Thymus (tissue), 11 donors: Measurements from ENCODE around the gene KATNB1. TPM values are rescaled to one million over a fixed set of nuclear protein-coding genes. Genes with fewer than 3 reads are reported as not detected.
A peak's percentile ranks its signal among the peaks of the same experiment; 100 is the strongest.

Experiments
- DNase-seq, 9 donors: peaks; one replicate each; pipeline ENCODE4 v3.0.0-alpha.2; 2013; ENCODE audit warnings: low spot score in 9 of 9, low read depth in 6 of 9, missing footprints in 1 of 9
- H3K27ac ChIP-seq, 2 donors: one replicate each; pipeline ENCODE4 v1.5.1; 2013; ENCODE audit warnings: control low read depth in 1 of 2, low read depth in 1 of 2, low read length in 1 of 2, mild to moderate bottlenecking in 1 of 2, moderate library complexity in 1 of 2
- H3K27me3 ChIP-seq, 2 donors: one replicate each; pipeline ENCODE4 v1.5.1; 2013; ENCODE audit warnings: low read length in 1 of 2; ENCODE audit not compliant: control insufficient read depth in 2 of 2, insufficient read depth in 1 of 2
- H3K36me3 ChIP-seq, 2 donors: one replicate each; pipeline ENCODE4 v1.5.1; 2013; ENCODE audit warnings: low read length in 1 of 2, mild to moderate bottlenecking in 1 of 2, moderate library complexity in 1 of 2; ENCODE audit not compliant: control insufficient read depth in 2 of 2, insufficient read depth in 2 of 2
- H3K4me1 ChIP-seq, 2 donors: one replicate each; pipeline ENCODE4 v1.5.1; 2013; ENCODE audit warnings: low read length in 2 of 2; ENCODE audit not compliant: control insufficient read depth in 2 of 2, insufficient read depth in 2 of 2
- H3K4me3 ChIP-seq, 2 donors: one replicate each; pipeline ENCODE4 v1.5.1; 2013; ENCODE audit warnings: low read length in 2 of 2, control low read depth in 1 of 2, mild to moderate bottlenecking in 1 of 2
- H3K9me3 ChIP-seq, 2 donors: one replicate each; pipeline ENCODE4 v1.5.1; 2013; ENCODE audit warnings: low read length in 1 of 2, mild to moderate bottlenecking in 1 of 2; ENCODE audit not compliant: control insufficient read depth in 2 of 2, insufficient read depth in 1 of 2
- WGBS: extraction: QIAGEN DNeasy Blood & Tissue Kit; methylation state at CpG from one replicate; pipeline ENCODE4 v1.1.7; 2013; 5-methylcytosine and 5-hydroxymethylcytosine counted together
- polyA plus RNA-seq: library from polyadenylated mRNA; stranded (reverse); fragments of 200-250 nt; gene quantifications from one replicate; pipeline ENCODE4 v1.2.3, GENCODE V29; 2013
- total RNA-seq: library from RNA; stranded (reverse); fragments of 120-200 nt; gene quantifications from one replicate; pipeline ENCODE4 v1.2.4, GENCODE V29; 2013
- donor health status: healthy.

The KATNB1 gene
- total and polyA plus RNA-seq, 2 donors: 13.3 to 15.1 TPM

DNA sequence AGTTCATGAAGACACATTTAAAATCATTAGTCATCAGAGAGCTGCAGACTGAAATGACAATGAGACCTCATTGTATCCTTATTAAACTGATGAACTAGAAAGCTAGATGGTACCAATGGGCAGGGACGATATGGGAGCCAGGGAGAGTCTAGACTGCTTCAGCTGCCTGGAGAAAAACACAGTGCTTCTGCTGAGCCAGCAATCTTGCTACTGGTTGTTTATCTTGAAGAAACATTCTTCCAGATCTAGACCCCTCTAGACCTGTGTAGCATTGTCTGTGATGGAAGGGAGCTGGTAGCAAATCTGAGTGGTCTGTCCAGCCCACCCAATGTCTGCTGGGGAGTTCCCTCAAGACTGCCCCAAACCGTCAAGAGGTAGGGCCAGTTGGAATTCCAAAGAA, 42.9 kb upstream of the KATNB1 start:
- Histone ChIP-seq H3K9me3 (peaks cover 0 to 5% of the 10 kb centered on the region in 2 donors), H3K27me3 (no peaks in the 10 kb centered on the region), H3K27ac (no peak overlapping the region), H3K4me3 (no peak overlapping the region), H3K36me3 (no peaks in the 10 kb centered on the region), H3K4me1 (peaks cover 18 to 46% of the 10 kb centered on the region in 2 donors)
- no peak for DNase-seq
- 90% methylated on average over 2 of the region's 2 CpGs for WGBS

DNA sequence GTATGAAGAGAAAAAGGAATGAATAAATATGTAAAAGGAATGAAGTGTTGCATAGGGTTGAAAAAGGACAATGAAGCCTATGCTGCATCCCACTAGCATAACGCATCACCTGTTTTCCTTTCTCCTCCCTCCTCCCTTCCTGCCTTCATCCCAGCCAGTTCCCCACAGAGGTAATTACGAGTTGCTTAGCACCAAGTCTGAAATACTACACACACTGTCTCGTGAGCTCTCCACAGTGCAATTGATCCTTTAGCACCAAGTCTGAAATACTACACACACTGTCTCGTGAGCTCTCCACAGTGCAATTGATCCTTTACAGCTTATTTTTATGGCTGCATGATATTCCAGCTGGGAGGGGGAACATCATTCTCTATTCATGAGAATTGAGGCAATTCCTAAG, 42.0 kb upstream of the KATNB1 start:
- Histone ChIP-seq H3K4me1 (peaks cover 18 to 40% of the 10 kb centered on the region in 2 donors), H3K27me3 (no peaks in the 10 kb centered on the region), H3K36me3 (no peaks in the 10 kb centered on the region), H3K27ac (no peak overlapping the region), H3K9me3 (peaks cover 0 to 5% of the 10 kb centered on the region in 2 donors), H3K4me3 (no peak overlapping the region)
- DNase-seq: no peak
- 92% methylated on average over 4 of the region's 4 CpGs for WGBS

DNA sequence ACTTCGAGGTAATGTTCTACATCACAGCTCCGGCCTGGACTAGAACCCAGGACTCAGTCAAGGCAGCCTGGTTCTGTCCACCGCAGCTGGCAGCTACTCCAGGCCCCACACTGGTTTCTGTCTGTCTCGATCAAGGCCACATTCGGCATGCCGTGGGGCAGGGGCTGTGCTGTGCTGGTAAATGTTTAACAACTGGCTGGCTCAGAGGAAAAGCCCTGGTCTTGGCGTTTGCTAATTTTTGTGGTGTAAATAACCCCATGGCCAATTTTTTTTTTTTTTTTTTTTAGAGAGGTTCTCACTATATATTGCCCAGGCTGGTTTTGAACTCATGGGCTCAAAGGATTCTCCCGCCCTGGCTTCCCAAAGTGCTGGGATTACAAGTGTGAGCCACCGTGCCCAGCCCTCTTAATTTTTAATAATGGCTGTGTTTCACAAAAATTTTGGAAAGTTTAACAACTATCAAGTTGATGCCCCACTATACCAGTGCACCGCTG, 41.3 kb upstream of the KATNB1 start:
- no peak for DNase-seq
- H3K4me3 ChIP-seq: peak overlapping the region in 1 of 2 donors; percentile 49

GRCh38 chr16:57694725-57695679, 40.6 kb upstream of the KATNB1 start, which contains the start of gene DRC7:
TSS of gene DRC7 (plus strand) at chr16:57694806. CDS start at chr16:57697950, 3,144 bp downstream.
- WGBS: 20% methylated on average over 8 of the region's 8 CpGs
- no peaks in the 10 kb centered on the region for H3K36me3 ChIP-seq
- H3K4me3 ChIP-seq: peak within 1 kb of the TSS; percentile 34 to 49
- peaks cover 12 to 26% of the 10 kb centered on the region in 2 donors for H3K4me1 ChIP-seq
- peak; percentile 60 to 87 (median 73) for DNase-seq
- no peaks in the 10 kb centered on the region for H3K27me3 ChIP-seq
- peak within 1 kb of the TSS in 1 of 2 donors; percentile 45 for H3K27ac ChIP-seq
- H3K9me3 ChIP-seq: no peaks in the 10 kb centered on the region

More for the DNA sequence above, 41.3 kb upstream of the KATNB1 start:
- Histone ChIP-seq H3K9me3 (peaks cover 0 to 3% of the 10 kb centered on the region in 2 donors), H3K27ac (no peak overlapping the region), H3K36me3 (no peaks in the 10 kb centered on the region), H3K27me3 (no peaks in the 10 kb centered on the region), H3K4me1 (peaks cover 18 to 33% of the 10 kb centered on the region in 2 donors)
- WGBS: 70% methylated on average over 10 of the region's 10 CpGs

GRCh38 chr16:57695680-57696069, 39.9 kb upstream of the KATNB1 start:
- no peak overlapping the region for H3K27ac ChIP-seq
- H3K36me3 ChIP-seq: no peaks in the 10 kb centered on the region
- no peak overlapping the region for H3K4me3 ChIP-seq
- H3K9me3 ChIP-seq: no peaks in the 10 kb centered on the region
- 86% methylated on average over 5 of the region's 5 CpGs for WGBS
- no peaks in the 10 kb centered on the region for H3K27me3 ChIP-seq
- DNase-seq: no peak
- H3K4me1 ChIP-seq: peaks cover 7 to 19% of the 10 kb centered on the region in 2 donors

- 93% methylated on average over 7 of the region's 7 CpGs for WGBS
- Histone ChIP-seq H3K4me1 (peaks cover 7 to 16% of the 10 kb centered on the region in 2 donors), H3K9me3 (no peaks in the 10 kb centered on the region), H3K27me3 (no peaks in the 10 kb centered on the region), H3K4me3 (no peak overlapping the region), H3K36me3 (no peaks in the 10 kb centered on the region), H3K27ac (no peak overlapping the region)
- DNase-seq: no peak
Observed at GRCh38 chr16:57696240-57696639, 39.3 kb upstream of the KATNB1 start.

DNA sequence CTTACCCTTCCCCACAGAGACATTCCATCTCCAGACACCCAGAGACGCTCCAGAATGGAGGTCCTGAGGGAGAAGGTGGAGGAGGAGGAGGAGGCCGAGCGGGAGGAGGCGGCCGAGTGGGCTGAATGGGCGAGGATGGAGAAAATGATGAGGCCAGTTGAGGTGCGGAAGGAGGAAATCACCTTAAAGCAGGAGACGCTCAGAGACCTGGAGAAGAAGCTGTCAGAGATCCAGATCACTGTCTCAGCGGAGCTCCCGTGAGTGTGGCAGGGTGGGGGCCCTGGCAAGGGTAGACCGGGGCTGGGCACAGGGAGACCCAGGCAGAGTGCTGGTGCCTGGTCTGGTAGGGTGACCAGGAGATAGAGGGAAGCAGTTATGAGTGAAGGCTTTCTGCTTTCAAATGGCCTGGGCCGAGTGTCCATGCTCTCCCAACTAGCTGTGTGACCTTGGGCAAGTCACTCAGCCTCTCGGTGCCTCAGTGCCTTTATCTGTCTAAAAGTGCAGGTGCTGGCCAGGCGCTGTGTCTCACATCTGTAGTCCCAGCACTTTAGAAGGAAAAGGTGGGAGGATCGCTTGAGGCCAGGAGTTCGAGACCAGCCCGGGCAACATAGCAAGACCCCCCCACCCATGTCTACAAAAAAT, 37.6 kb upstream of the KATNB1 start:
- Histone ChIP-seq H3K36me3 (no peaks in the 10 kb centered on the region), H3K9me3 (no peaks in the 10 kb centered on the region), H3K4me1 (peaks cover 7 to 13% of the 10 kb centered on the region in 2 donors), H3K4me3 (no peak overlapping the region), H3K27me3 (no peaks in the 10 kb centered on the region), H3K27ac (no peak overlapping the region)
- 97% methylated on average over 17 of the region's 17 CpGs for WGBS
- DNase-seq: no peak

DNA sequence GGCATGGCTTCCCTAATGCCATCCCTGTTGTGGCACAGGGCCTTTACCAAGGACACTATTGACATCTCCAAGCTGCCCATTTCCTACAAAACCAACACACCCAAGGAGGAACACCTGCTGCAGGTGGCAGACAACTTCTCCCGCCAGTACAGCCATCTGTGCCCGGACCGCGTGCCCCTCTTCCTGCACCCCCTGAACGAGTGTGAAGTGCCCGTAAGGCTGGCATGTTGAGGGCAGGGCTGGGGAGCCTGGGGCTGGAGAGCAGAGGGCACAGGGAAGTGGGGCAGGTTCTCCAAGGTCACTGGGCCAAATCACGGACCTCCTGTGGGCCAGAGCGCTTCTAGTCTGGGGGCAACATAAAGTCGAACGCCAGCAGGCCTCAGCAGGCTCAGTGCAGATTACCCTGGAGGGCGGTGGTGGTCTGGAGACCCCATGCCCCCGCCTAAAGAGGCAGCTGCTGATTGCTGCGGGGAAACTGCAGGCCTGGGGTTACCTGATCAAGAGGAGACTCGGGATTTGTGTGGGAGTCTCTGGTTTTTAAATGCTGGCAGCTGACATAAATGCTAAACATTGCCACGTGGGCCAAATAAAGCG, 36.7 kb upstream of the KATNB1 start:
- Histone ChIP-seq H3K36me3 (no peaks in the 10 kb centered on the region), H3K4me3 (no peak overlapping the region), H3K27me3 (no peaks in the 10 kb centered on the region), H3K27ac (no peak overlapping the region), H3K4me1 (peaks cover 7 to 13% of the 10 kb centered on the region in 2 donors), H3K9me3 (no peaks in the 10 kb centered on the region)
- DNase-seq: no peak
- 92% methylated on average over 16 of the region's 16 CpGs for WGBS
